Measurements from ENCODE around the gene WFIKKN2. TPM values are rescaled to one million over a fixed set of nuclear protein-coding genes. Genes with fewer than 3 reads are reported as not detected.

Gene WFIKKN2
- total and polyA plus RNA-seq, 2 of the 13 experiments (the other 11 are each of a cell fraction or from before 2014, with no cell fraction given): not detected

DNA sequence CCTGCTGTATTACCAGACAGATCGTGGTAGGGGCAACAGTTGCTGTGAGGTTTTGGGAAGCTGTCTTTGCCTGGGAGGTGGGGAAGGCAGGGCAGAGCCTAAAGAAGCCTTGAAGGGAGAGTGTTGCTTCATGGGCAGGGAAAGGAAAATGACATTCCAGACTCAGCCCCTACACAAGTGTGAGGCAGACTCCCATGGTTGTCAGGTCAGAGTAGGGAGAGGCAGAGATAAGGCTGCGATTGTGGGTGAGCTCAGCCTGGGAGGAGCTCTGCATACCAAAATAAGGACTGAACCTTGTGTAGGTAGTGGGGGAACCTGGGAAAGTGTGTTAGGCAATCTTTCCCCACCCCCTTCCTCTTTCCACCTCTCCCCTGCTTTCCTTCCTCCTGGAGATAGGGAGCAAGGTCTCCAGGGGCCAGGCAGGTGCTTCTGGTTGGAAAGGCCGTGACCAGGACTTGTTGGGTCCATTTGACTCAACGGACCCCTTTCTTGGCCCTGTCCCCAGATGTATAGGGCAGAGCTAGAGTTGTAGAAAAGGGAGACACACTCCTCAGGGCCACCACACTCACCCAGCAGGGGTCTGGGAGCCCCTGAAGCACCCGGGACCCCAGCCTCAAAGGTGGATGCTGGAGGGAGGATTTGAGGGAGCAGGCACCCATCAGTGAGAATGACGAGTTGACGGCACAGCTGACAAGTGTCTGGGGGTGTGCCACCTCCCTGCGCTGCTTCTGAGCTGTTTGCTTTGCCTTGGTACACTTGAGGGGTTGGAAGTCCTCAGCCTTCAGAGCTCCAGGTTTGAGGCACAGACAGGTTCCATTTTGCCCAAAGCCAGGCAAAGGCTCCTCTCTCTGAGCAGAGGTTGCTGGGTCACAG is 49.3 kb downstream of the WFIKKN2 start (continued):
- TF ChIP-seq, protein P1, sequence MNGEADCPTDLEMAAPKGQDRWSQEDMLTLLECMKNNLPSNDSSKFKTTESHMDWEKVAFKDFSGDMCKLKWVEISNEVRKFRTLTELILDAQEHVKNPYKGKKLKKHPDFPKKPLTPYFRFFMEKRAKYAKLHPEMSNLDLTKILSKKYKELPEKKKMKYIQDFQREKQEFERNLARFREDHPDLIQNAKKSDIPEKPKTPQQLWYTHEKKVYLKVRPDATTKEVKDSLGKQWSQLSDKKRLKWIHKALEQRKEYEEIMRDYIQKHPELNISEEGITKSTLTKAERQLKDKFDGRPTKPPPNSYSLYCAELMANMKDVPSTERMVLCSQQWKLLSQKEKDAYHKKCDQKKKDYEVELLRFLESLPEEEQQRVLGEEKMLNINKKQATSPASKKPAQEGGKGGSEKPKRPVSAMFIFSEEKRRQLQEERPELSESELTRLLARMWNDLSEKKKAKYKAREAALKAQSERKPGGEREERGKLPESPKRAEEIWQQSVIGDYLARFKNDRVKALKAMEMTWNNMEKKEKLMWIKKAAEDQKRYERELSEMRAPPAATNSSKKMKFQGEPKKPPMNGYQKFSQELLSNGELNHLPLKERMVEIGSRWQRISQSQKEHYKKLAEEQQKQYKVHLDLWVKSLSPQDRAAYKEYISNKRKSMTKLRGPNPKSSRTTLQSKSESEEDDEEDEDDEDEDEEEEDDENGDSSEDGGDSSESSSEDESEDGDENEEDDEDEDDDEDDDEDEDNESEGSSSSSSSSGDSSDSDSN (CRISPR knock-in tag; IDR thresholded peaks at IDR 0.05): no peak; the same call in 1 of the 2 replicates
- no peak for TF ChIP-seq HCFC1 (IDR thresholded peaks at IDR 0.05; ENCODE audit: low read depth, low read length)
- no peak for TF ChIP-seq TMF1 (CRISPR knock-in tag; IDR thresholded peaks at IDR 0.05; ENCODE audit: low read depth)
- TF ChIP-seq, protein P2, sequence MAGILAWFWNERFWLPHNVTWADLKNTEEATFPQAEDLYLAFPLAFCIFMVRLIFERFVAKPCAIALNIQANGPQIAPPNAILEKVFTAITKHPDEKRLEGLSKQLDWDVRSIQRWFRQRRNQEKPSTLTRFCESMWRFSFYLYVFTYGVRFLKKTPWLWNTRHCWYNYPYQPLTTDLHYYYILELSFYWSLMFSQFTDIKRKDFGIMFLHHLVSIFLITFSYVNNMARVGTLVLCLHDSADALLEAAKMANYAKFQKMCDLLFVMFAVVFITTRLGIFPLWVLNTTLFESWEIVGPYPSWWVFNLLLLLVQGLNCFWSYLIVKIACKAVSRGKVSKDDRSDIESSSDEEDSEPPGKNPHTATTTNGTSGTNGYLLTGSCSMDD (CRISPR knock-in tag; IDR thresholded peaks at IDR 0.05): no peak
- TF ChIP-seq, protein P3, sequence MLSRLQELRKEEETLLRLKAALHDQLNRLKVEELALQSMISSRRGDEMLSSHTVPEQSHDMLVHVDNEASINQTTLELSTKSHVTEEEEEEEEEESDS (CRISPR knock-in tag; IDR thresholded peaks at IDR 0.05; ENCODE audit: borderline replicate concordance): no peak
- TF ChIP-seq ZBTB8A (CRISPR knock-in tag; IDR thresholded peaks at IDR 0.05; ENCODE audit: borderline replicate concordance, low read depth): no peak
- peak; percentile 68 for TF ChIP-seq ZNF441 (CRISPR knock-in tag; IDR thresholded peaks at IDR 0.05; ENCODE audit: borderline replicate concordance)
- TF ChIP-seq NFKB2 (CRISPR knock-in tag; IDR thresholded peaks at IDR 0.05; ENCODE audit: borderline replicate concordance): no peak
- TF ChIP-seq ZNF235 (CRISPR knock-in tag; IDR thresholded peaks at IDR 0.05; ENCODE audit: borderline replicate concordance): no peak
- TF ChIP-seq, protein P4, sequence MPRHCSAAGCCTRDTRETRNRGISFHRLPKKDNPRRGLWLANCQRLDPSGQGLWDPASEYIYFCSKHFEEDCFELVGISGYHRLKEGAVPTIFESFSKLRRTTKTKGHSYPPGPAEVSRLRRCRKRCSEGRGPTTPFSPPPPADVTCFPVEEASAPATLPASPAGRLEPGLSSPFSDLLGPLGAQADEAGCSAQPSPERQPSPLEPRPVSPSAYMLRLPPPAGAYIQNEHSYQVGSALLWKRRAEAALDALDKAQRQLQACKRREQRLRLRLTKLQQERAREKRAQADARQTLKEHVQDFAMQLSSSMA (CRISPR knock-in tag; IDR thresholded peaks at IDR 0.05): peak; percentile 80; the same call in 1 of the 2 replicates
- TF ChIP-seq, protein P5, sequence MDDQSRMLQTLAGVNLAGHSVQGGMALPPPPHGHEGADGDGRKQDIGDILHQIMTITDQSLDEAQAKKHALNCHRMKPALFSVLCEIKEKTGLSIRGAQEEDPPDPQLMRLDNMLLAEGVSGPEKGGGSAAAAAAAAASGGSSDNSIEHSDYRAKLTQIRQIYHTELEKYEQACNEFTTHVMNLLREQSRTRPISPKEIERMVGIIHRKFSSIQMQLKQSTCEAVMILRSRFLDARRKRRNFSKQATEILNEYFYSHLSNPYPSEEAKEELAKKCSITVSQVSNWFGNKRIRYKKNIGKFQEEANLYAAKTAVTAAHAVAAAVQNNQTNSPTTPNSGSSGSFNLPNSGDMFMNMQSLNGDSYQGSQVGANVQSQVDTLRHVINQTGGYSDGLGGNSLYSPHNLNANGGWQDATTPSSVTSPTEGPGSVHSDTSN (CRISPR knock-in tag; IDR thresholded peaks at IDR 0.05; ENCODE audit: borderline replicate concordance): no peak
- TF ChIP-seq, protein P6, sequence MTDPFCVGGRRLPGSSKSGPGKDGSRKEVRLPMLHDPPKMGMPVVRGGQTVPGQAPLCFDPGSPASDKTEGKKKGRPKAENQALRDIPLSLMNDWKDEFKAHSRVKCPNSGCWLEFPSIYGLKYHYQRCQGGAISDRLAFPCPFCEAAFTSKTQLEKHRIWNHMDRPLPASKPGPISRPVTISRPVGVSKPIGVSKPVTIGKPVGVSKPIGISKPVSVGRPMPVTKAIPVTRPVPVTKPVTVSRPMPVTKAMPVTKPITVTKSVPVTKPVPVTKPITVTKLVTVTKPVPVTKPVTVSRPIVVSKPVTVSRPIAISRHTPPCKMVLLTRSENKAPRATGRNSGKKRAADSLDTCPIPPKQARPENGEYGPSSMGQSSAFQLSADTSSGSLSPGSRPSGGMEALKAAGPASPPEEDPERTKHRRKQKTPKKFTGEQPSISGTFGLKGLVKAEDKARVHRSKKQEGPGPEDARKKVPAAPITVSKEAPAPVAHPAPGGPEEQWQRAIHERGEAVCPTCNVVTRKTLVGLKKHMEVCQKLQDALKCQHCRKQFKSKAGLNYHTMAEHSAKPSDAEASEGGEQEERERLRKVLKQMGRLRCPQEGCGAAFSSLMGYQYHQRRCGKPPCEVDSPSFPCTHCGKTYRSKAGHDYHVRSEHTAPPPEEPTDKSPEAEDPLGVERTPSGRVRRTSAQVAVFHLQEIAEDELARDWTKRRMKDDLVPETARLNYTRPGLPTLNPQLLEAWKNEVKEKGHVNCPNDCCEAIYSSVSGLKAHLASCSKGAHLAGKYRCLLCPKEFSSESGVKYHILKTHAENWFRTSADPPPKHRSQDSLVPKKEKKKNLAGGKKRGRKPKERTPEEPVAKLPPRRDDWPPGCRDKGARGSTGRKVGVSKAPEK (CRISPR knock-in tag; IDR thresholded peaks at IDR 0.05; ENCODE audit: borderline replicate concordance): no peak; the same call in 1 of the 2 replicates
- TF ChIP-seq, protein P7, sequence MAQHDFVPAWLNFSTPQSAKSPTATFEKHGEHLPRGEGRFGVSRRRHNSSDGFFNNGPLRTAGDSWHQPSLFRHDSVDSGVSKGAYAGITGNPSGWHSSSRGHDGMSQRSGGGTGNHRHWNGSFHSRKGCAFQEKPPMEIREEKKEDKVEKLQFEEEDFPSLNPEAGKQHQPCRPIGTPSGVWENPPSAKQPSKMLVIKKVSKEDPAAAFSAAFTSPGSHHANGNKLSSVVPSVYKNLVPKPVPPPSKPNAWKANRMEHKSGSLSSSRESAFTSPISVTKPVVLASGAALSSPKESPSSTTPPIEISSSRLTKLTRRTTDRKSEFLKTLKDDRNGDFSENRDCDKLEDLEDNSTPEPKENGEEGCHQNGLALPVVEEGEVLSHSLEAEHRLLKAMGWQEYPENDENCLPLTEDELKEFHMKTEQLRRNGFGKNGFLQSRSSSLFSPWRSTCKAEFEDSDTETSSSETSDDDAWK (CRISPR knock-in tag; IDR thresholded peaks at IDR 0.05): no peak
- TF ChIP-seq ZFAT (CRISPR knock-in tag; conservative IDR thresholded peaks at IDR 0.05): no peak
- peak; percentile 41; the same call in 1 of the 2 replicates for TF ChIP-seq IRF2 (CRISPR knock-in tag; IDR thresholded peaks at IDR 0.05)
- no peak for TF ChIP-seq NR3C1 (CRISPR knock-in tag; IDR thresholded peaks at IDR 0.05)
- no peak for TF ChIP-seq ETV6 (CRISPR knock-in tag; conservative IDR thresholded peaks at IDR 0.05)
